AG09309 (cell line): ENCODE data around the gene ENG.
A peak's percentile ranks its signal among the peaks of the same experiment; 100 is the strongest.
"Not testable (repeated sequence)": the region's sequence is repeated elsewhere in the genome, so short reads cannot be mapped to it uniquely, and the experiment has no call there.

Experiments used
- DNase-seq: peaks from one replicate; pipeline ENCODE4 v3.0.0-alpha.2; 2010; ENCODE audit warnings: low read depth
- H3K4me3 ChIP-seq: 2 replicates; pipeline ENCODE4 v1.5.1; 2011; ENCODE audit warnings: mild to moderate bottlenecking, low read depth, low read length, moderate library complexity; ENCODE audit not compliant: control insufficient read depth
- CTCF ChIP-seq: IDR thresholded peaks from 2 replicates; pipeline ENCODE4 v1.5.1; 2011; ENCODE audit warnings: mild to moderate bottlenecking, low read depth, low read length, inconsistent platforms; ENCODE audit not compliant: insufficient read depth, control insufficient read depth; ENCODE audit errors: missing control alignments

Gene ENG

DNA sequence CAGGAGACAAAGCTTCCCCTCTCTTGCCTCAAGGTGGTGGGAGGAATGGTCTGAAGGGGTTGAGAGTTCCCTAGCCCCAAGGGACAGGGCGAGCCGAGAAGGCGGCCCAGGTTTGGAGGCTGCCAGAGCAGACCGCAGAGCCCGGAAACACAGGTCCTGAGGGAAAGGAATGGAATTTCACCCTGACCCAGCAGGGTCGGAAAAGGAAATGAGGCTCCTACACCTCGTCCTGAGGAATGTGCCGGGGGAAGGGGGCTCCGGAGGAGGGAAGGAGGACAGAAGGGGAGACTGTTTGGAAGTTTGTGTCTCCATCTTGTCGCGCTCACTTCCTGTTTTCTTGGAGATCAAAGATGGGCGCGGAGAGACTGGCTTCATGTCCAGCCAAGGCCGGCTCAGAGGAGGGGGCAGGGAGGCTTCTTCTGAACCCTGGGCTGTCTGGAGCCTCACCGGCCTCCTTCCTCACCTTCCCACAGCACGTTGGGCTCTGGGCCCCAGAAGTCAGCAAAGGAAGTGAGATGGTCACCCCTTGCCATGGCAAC, 9.6 kb downstream of the ENG start:
- no peak overlapping the region for H3K4me3 ChIP-seq
- DNase-seq, result no peak
- TF ChIP-seq CTCF, result no peak

DNA sequence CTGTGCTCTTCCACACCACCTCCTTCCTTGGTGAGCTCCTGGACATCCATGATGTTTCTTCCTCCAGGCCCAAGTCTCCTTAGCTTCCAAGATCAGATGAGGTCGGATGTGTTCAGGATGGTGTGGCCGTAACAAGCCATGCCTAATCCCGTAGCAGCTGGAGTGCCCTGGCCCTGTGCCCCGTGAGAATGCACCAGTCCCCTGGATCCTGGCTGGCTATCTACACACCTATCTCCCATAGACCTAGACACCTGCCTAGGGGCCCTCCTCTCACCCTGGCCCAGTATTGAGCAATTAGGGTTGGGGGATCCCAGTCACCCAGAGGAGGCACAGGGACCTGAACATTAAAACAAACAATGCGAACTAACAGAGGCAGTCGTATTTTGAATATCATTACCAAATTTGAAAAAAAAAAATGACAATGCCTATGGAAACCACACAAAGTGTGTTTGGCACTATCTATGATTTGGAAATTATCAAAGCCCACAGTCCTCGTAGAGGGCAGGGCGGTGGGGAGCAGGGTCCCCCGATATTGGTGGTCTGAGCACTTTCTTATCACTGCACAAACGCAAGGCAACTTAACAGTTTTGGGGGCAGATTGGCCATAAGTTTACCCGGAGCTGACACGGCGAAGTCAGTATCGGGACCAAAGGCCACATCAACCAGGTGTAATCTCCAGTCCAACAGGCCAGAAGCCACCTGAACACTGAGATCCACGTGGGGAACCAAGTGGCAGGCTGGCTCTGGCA, 13.2 kb downstream of the ENG start:
- H3K4me3 ChIP-seq, result no peak overlapping the region
- TF ChIP-seq CTCF, result no peak
- DNase-seq, result no peak

GRCh38 chr9:127838375-127839078, 15.9 kb downstream of the ENG start:
- TF ChIP-seq CTCF, result no peak
- peak overlapping the region; percentile 19; the same call in 1 of the 2 replicates for H3K4me3 ChIP-seq
- peak; percentile 82 for DNase-seq

DNA sequence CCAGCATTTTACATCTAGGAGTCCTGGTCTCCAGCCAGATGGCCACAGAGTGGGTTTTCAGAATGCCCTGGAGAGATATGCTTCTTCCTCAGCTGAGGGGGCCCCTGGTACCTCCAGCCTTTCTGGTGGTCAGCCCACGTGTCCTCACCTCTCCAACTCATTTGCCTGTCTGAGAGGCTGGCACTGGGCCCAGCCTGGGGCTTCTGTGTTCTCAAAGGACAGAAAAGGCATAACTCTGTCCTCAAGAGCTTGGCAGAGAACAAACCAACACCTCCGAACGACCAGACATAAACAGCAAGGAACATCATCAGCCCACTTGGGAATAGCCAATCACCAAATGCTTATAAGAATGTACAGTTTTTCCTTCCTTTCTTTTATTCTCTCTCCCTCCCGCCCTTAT, 17.1 kb downstream of the ENG start:
- no peak overlapping the region for H3K4me3 ChIP-seq
- no peak for DNase-seq
- TF ChIP-seq CTCF, result no peak

DNA sequence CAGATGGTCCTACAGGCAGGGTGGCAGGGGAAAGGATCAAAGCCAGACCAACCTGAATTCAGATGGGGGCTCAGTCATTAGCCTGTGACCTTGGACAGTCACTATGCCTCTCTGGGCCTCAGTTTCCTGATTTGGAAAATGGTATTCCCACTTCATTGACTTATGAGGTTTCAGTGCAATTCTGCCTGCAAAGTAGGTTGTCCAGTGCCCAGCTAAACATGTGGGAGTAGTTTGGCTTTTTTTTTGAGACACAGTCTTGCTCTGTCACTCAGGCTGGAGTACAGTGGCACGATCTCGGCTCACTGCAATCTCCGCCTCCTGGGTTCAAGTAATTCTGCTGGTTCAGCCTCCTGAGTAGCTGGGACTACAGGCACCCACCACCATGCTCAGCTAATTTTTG, 17.9 kb downstream of the ENG start:
- DNase-seq, H3K4me3 ChIP-seq: not testable (repeated sequence)

- no peak overlapping the region for H3K4me3 ChIP-seq
- no peak for TF ChIP-seq CTCF
- DNase-seq, result no peak
Observed at GRCh38 chr9:127835991-127836516, 18.4 kb downstream of the ENG start.

DNA sequence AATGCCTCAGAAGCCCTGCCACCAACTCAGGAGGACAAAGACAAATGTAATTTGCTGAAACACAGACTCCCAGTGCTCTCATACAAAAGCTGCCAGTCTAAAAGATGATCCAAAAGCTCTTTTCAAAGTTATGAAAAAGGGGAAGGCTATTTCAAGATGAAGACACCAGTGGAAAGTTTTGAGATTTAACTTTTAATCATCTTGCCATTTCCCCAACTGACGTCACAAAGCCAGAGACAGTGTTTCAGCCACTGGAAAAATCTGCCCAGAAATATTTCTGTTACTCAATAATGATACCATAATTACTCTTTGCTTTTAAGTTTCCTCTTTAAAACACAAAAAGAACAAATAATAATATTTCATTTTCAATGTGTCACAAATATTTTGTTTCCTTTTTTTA, 20.9 kb downstream of the ENG start:
- no peak overlapping the region for H3K4me3 ChIP-seq
- TF ChIP-seq CTCF, result no peak

More for the DNA sequence above, 20.9 kb downstream of the ENG start:
- no peak for DNase-seq
